Left lung (tissue), 10 donors: ENCODE measurements around the gene DEAF1. TPM values are rescaled to one million over a fixed set of nuclear protein-coding genes. Genes with fewer than 3 reads are reported as not detected.

Experiments used
- ATAC-seq: fragments of 200-7000 bp; cut with Tn5 transposase; one replicate; pipeline ENCODE4 v1.9.1; 2020; ENCODE audit warnings: moderate library complexity
- DNase-seq, 4 donors: peaks; one replicate each; pipeline ENCODE4 v3.0.0-alpha.2; 2013 to 2020
- H3K27ac ChIP-seq, 2 donors: fragments of 200-600 bp; sonication (generic) in 1 of 2; one replicate each; pipeline versions ENCODE4 v1.5.0 to v1.8.0; 2020 to 2021
- H3K27me3 ChIP-seq, 2 donors: fragments of 200-600 bp; sonication (generic) in 1 of 2; one replicate each; pipeline versions ENCODE4 v1.5.0 to v1.8.0; 2020 to 2021
- H3K36me3 ChIP-seq, 2 donors: fragments of 200-600 bp; sonication (generic) in 1 of 2; one replicate each; pipeline versions ENCODE4 v1.5.0 to v1.8.0; 2020 to 2021
- H3K4me1 ChIP-seq, 2 donors: fragments of 200-600 bp; one replicate each; pipeline ENCODE4 v1.8.0; 2021
- H3K4me3 ChIP-seq, 2 donors: fragments of 200-600 bp; sonication (generic) in 1 of 2; one replicate each; pipeline versions ENCODE4 v1.5.0 to v1.8.0; 2020 to 2021; ENCODE audit warnings: mild to moderate bottlenecking in 1 of 2
- H3K9me3 ChIP-seq, 2 donors: fragments of 200-600 bp; sonication (generic) in 1 of 2; one replicate each; pipeline versions ENCODE4 v1.5.0 to v1.8.0; 2020 to 2021
- CTCF ChIP-seq, 2 donors: fragments of 200-600 bp; sonication (generic) in 1 of 2; IDR thresholded peaks; one replicate each; pipeline versions ENCODE4 v1.5.0 to v1.8.0; 2021; ENCODE audit warnings: antibody characterized with exemption in 2 of 2
- intact Hi-C, 2 donors: fragments of 100-400 bp; cut with DNase I; formaldehyde crosslinking; loops; one replicate each; pipeline versions ENCODE4 v1.11.2 to v1.14.2; 2022
- polyA plus RNA-seq, 6 donors: library from polyadenylated mRNA; unstranded; fragments of 120-200 nt; gene quantifications; one replicate each; pipeline ENCODE4 v1.2.1, GENCODE V29; 2013; ENCODE audit not compliant: insufficient read length in 6 of 6
- total RNA-seq, 2 donors: library from RNA; stranded (reverse); fragmentation: NEBNext Ultra II Directional; extraction: Animal tissue kit (Norgen Biotek cat#: 25700); gene quantifications; one replicate each; pipeline ENCODE4 v1.2.1, GENCODE V29; 2021
- donor health status: DM: no; HTN: yes; CAD: no.
- donor health status: DM: no; HTN: no; CAD: no.

The DEAF1 gene
- total and polyA plus RNA-seq, 8 donors = 28.3 to 52.9 (median 38.4) TPM

GRCh38 chr11:701741-702461, 6.9 kb upstream of the DEAF1 start:
- H3K36me3 ChIP-seq = peaks cover 0 to 53% of the 10 kb centered on the region in 2 donors
- H3K27ac ChIP-seq = no peak overlapping the region
- peaks cover 0 to 20% of the 10 kb centered on the region in 2 donors for H3K27me3 ChIP-seq
- H3K4me1 ChIP-seq = peaks cover 16 to 79% of the 10 kb centered on the region in 2 donors
- no peak overlapping the region for H3K4me3 ChIP-seq
- H3K9me3 ChIP-seq = no peaks in the 10 kb centered on the region
- no peak for TF ChIP-seq CTCF (IDR thresholded peaks at IDR 0.05)
- DNase-seq (no peak), ATAC-seq (no peak)
- intact Hi-C loops = no loop called here

DNA sequence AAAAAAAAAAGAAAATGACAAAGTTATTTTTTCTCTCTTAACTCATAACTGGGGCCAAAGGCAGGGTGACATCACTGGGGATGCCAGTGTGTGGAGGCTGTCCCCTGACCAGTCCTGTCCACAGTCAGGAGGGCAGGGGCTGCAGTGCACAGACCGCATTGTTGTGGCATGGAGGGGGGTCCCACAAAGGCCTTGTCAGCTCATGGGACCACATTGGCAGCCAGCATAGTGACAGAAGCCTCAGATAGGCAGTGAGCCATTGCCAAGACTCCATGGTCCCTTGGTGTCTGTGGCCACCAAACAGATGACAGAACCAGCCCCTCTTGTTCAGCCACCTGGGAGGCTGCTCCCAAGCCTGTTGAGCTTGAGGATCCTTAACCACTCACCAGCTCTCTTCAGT, 4.7 kb upstream of the DEAF1 start:
- Histone ChIP-seq H3K9me3 (no peaks in the 10 kb centered on the region), H3K27me3 (no peaks in the 10 kb centered on the region), H3K36me3 (peaks cover 0 to 53% of the 10 kb centered on the region in 2 donors), H3K4me1 (peaks cover 17 to 65% of the 10 kb centered on the region in 2 donors), H3K27ac (no peak overlapping the region), H3K4me3 (no peak overlapping the region)
- intact Hi-C loops = no loop called here
- no peak for TF ChIP-seq CTCF (IDR thresholded peaks at IDR 0.05)
- ATAC-seq (no peak), DNase-seq (no peak)

DNA sequence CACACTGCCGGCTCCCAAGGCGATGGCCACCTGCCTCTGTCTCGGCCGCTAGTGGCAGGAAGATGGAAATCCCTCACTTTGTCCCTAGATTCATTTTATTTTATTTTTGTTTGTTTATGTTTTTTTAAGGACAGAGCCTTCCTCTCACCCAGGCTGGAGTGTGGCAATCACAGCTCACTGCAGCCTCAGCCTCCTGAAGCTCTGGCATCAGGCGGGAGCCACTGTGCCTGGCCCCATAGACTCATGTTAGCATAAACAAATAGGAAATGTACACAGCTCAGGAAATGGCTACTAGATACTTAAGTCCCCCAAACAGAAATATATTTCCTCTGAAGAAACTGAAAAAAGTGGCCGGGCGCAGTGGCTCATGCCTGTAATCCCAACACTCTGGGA, 4.1 kb upstream of the DEAF1 start:
- TF ChIP-seq CTCF (IDR thresholded peaks at IDR 0.05) = no peak
- Histone ChIP-seq H3K36me3 (peaks cover 0 to 46% of the 10 kb centered on the region in 2 donors), H3K27ac (no peak overlapping the region), H3K9me3 (no peaks in the 10 kb centered on the region), H3K4me3 (no peak overlapping the region), H3K4me1 (peaks cover 17 to 64% of the 10 kb centered on the region in 2 donors), H3K27me3 (no peaks in the 10 kb centered on the region)
- no peak for ATAC-seq
- intact Hi-C loops = no loop called here
- DNase-seq = no peak

- Histone ChIP-seq H3K9me3 (no peaks in the 10 kb centered on the region), H3K36me3 (peaks cover 0 to 41% of the 10 kb centered on the region in 2 donors), H3K4me3 (no peak overlapping the region), H3K27me3 (no peaks in the 10 kb centered on the region), H3K27ac (no peak overlapping the region), H3K4me1 (peaks cover 21 to 64% of the 10 kb centered on the region in 2 donors)
- no peak for TF ChIP-seq CTCF (IDR thresholded peaks at IDR 0.05)
- no peak for ATAC-seq
- peak in 1 of 4 donors; percentile 32 for DNase-seq
- intact Hi-C loops = no loop called here
Measured at GRCh38 chr11:698493-699115, 3.6 kb upstream of the DEAF1 start.

DNA sequence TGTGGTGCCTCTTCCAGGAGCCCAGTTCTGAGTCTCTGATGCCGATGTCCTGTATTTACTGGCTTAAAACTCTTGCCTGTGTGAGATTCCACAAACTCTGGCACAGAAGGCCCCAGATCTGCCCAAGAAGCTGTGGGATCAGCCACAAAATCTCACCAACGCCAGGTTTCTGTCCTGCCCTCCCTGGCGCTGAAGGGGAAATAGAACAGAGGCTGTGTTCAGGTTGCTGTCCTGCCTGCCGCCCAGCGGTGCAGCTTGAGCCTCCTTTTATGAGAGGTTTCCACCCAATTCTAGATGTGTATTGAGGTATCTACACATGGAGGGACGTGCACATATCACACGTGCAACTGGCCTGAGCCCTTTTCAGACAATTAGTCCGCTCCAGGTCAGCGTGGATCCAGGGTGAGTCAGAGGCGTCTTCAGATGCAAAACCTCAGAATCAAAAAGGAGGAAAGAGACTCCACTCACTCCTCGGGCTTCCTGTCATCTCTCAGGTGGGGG, 2.8 kb upstream of the DEAF1 start:
- H3K36me3 ChIP-seq = peaks cover 0 to 34% of the 10 kb centered on the region in 2 donors
- no peaks in the 10 kb centered on the region for H3K9me3 ChIP-seq
- H3K27ac ChIP-seq = peak overlapping the region; percentile 100
- peaks cover 23 to 64% of the 10 kb centered on the region in 2 donors for H3K4me1 ChIP-seq
- no peak overlapping the region for H3K4me3 ChIP-seq
- no peak for TF ChIP-seq CTCF (IDR thresholded peaks at IDR 0.05)
- DNase-seq = no peak
- no peak for ATAC-seq
- intact Hi-C loops = no loop called here
- no peaks in the 10 kb centered on the region for H3K27me3 ChIP-seq
